Right ventricle myocardium superior (tissue), 1 donor: Measurements from ENCODE around the gene TMEM117. TPM values are rescaled to one million over a fixed set of nuclear protein-coding genes. Genes with fewer than 3 reads are reported as not detected.
"Not testable (repeated sequence)": the region's sequence is repeated elsewhere in the genome, so short reads cannot be mapped to it uniquely, and the experiment has no call there.

Source experiments
- ATAC-seq: fragments of 200-7000 bp; cut with Tn5 transposase; one replicate; pipeline ENCODE4 v1.9.1; 2020; ENCODE audit warnings: mild to moderate bottlenecking; ENCODE audit not compliant: poor library complexity
- DNase-seq: peaks from one replicate; pipeline ENCODE4 v3.0.0-alpha.2; 2020
- intact Hi-C: fragments of 100-400 bp; cut with DNase I; formaldehyde crosslinking; loops from one replicate; pipeline ENCODE4 v1.11.2; 2022
- total RNA-seq: library from RNA; stranded (reverse); fragmentation: NEBNext Ultra II Directional; extraction: Animal tissue kit (Norgen Biotek cat#: 25700); gene quantifications from one replicate; pipeline ENCODE4 v1.2.1, GENCODE V29; 2021
- donor health status: DM: no; HTN: yes; CAD: no; lungs with severe emphysema.

The TMEM117 gene
- total RNA-seq, 1 donor from 2014 or later = 5.8 TPM

- intact Hi-C loops, DNase-seq, ATAC-seq: not testable (repeated sequence)
Observed at GRCh38 chr12:43871258-43871657, 35.4 kb downstream of the TMEM117 start.

DNA sequence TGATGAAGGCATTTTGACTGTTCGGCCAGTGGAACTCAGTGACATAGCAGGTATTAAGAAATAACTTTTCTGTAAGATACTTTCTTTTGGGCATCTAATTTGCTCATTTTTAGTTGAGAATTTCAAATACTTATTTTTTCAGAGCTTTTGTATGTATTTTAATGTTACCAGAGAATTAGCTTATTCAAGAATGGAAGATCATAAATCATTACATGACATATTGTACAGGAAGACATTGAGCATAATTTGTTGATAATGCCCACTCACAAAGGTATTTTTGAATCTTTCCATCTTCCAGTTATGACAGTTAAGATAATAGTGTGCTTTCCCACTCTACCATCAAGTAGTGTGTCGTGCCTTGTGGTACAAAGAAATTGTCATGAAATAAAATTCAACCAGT, 36.5 kb downstream of the TMEM117 start:
- intact Hi-C loops = no loop called here

DNA sequence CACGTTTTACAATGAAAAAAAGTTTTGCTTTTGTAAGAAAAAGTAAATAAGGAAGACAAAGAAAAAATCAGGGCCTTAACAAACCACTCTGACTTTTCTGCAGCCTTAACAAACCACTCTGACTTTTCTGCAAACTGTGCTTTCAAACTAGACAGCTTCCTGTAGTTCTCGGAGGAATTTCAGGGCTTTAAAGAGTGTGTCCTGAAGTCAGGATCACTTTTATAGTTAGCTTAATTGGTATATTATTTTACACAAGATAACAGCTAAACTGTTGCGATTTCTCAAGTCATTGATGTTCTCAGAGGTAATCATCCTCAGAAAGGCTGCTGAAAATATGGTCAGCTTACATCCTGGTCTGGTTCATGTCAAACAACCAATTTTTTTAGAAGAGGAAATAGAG, 42.2 kb downstream of the TMEM117 start:
- no peak for ATAC-seq
- intact Hi-C loops = no loop called here
- no peak for DNase-seq

More for the DNA sequence above, 36.5 kb downstream of the TMEM117 start:
- DNase-seq (no peak), ATAC-seq (no peak)

DNA sequence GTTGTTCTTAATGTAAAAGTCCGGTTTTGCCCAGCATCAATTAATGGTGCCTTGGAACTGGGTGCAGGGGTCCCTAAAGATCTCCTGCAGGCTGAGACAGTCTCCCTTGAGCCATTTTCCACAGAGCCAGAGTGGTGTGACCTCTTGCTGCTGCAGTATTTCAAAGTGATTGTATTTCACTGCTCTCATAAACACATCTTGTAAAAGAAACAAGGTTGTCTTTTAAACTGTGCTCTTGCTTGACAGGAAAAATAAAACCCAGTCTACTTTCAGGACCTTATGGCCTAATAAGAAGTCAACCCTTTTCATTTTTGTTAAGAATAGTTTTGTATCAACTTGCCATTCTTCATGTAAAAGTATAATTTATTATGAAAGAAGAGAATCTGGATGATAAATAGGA, 44.7 kb downstream of the TMEM117 start:
- no peak for ATAC-seq
- no peak for DNase-seq
- intact Hi-C loops = loop anchor here (10.0 kb wide), 2 partner anchors 76 to 106 kb away; partner anchors contain the start of gene TWF1

GRCh38 chr12:43882578-43883178, 46.8 kb downstream of the TMEM117 start:
- DNase-seq (no peak), ATAC-seq (peak; percentile 76)
- intact Hi-C loops = loop anchor here (10.0 kb wide), 2 partner anchors 78 to 108 kb away; partner anchors contain the start of gene TWF1

DNA sequence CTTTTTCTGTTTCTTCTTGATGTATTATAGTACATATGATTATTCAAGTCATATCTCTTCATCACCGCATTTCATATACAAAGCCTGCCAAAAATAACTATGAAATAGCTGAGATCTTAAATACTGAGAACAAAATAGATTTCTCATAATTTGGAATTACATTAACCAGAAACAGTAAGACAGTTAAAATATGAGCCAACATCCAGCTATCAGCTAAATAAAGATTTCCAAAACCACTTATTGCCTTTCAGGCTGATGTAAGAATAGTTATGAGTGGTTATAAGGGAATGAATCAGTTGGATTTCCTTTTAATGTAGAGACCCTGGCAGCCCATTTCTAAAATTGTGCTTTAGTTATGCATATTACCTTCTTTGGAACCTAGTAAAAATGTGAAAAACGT, 47.4 kb downstream of the TMEM117 start:
- ATAC-seq = no peak
- intact Hi-C loops = loop anchor here (10.0 kb wide), 2 partner anchors 79 to 109 kb away; partner anchors contain the start of gene TWF1
- DNase-seq = no peak

DNA sequence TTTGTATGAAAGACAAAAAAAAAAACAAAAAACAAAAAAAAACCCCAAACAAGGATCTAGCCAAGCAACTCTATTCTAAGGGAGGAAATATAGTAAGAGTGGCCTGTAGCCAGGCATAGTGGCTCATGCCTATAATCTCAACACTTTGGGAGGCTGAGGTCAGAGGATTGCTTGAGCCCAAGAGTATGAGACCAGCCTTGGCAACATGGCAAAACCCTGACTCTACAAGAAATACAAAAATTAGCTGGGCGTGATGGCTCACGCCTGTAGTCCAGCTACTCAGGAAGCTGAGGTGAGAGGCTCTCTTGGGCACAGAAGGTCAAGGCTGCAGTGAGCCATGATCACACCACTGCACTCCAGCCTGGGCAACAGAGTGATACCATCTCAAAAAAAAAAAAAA, 47.9 kb downstream of the TMEM117 start:
- intact Hi-C loops = loop anchor here (10.0 kb wide), 2 partner anchors 79 to 109 kb away; partner anchors contain the start of gene TWF1
- ATAC-seq = no peak

GRCh38 chr12:43884683-43885410, 49.0 kb downstream of the TMEM117 start:
- DNase-seq (no peak), ATAC-seq (peak; percentile 90)
- intact Hi-C loops = loop anchor here (10.0 kb wide), 2 partner anchors 80 to 110 kb away; partner anchors contain the start of gene TWF1

More for the DNA sequence above, 47.9 kb downstream of the TMEM117 start:
- DNase-seq = no peak

DNA sequence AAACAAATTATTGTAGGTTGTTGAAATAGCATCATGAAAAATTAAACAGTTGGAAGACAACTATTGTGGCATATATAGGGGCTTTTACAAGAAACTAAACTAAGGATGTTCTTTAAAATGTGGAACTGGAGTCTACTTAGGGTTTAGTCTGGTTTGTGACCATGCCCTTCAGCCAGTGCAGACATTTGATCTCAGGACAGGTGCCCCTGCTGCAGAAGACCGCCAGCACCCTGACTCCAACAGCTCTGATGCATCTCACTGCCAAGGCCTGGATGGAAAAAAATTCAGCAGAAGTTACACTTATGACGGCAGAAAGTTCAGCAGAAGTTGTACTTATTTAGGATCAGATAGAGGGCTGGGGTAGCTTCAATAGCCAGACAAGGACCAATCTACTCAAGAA, 51.5 kb downstream of the TMEM117 start:
- intact Hi-C loops = loop anchor here (10.0 kb wide), 2 partner anchors 83 to 113 kb away; partner anchors contain the start of gene TWF1
- ATAC-seq = no peak
- no peak for DNase-seq

GRCh38 chr12:43891856-43892574, 56.1 kb downstream of the TMEM117 start:
- no peak for DNase-seq
- no peak for ATAC-seq
- intact Hi-C loops = no loop called here

DNA sequence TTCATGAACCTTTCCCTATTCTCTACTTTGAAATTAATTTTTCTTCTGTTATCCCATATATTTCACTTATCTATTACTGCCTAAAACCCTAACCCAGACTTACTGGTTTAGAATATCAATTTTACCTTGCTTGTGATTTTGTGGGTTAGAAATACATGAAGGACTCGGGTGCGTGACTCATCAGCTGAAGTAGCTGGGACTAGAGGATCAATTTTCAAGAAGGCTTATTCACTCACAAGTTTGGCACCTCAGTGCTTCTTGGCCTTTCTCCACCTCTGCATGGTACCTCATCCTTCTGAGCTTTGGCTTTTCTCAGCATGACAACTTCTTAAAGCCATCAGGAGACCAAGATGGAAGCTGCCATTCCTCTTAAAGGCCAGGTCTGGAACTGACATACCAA, 57.8 kb downstream of the TMEM117 start:
- intact Hi-C loops = no loop called here
- no peak for ATAC-seq
- no peak for DNase-seq

DNA sequence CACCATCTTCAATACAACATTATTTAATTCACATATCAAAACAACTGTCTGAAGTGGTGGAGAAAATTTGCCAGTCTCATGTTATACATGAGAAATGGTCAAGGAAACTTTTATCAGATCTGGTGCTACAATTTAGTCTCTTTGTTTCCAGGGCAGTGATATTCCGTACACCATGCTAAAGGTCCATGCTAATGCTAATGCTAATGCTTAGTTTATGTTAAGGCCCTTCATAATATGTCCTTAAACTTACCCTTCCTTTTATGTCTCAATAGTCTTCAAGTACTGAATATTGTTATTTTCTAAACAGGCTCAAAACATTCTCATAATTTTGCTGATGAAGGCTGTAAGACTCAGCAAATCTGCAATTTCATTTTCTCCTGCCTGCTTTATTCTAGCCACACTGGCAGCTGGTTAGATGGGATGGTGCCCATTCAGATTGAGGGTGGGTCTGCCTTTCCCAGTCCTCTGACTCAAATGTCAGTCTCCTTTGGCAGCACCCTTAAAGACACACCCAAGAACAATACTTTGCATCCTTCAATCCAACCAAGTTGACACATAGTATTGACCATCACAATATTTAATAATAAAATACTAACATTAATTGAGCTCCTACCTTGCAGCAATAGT, 59.8 kb downstream of the TMEM117 start:
- no peak for ATAC-seq
- no peak for DNase-seq
- intact Hi-C loops = no loop called here

- ATAC-seq (no peak), DNase-seq (no peak)
- intact Hi-C loops = no loop called here
Observed at GRCh38 chr12:43896496-43896895, 60.6 kb downstream of the TMEM117 start.

- ATAC-seq (no peak), DNase-seq (no peak)
- intact Hi-C loops = no loop called here
Observed at GRCh38 chr12:43898474-43898873, 62.6 kb downstream of the TMEM117 start.

DNA sequence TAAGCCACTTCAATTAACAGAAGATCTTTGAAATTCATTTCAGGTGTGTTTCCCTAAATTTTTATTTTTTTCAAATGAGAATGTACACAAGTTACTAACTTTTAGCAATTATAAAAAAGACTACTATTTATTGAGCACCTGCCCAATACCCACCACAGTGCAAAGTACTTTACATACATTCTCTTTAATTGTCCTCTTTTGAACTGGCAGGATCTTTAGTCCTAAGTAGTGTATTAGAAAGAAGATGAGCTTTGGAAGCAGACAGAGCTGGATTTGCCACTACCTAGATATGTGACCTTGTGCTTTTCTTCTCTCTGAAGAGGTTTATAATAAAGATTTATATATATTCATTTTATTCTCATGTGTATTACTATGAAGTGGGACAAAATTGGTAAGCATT, 63.7 kb downstream of the TMEM117 start:
- ATAC-seq = no peak
- intact Hi-C loops = no loop called here
- no peak for DNase-seq

DNA sequence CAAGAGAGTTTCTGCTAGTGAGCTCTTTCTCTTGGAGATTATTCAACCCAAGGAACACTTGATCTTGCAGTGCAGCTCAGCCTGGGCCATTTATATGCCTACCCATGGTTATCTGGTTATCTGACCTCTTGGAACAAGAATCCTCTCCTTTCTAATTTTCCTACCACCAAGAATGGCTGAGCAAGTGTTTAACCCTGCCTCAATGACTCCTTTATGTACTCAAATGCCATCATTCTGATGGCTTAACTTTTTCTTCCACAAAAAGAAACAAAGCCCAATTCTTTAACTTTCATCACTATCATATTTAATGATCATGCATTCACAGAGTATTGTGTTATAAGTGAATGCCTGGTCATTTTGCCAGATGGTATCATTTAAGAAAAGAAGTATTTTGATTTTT, 67.8 kb downstream of the TMEM117 start:
- intact Hi-C loops = no loop called here
- ATAC-seq = no peak

GRCh38 chr12:43912859-43913258, 77.0 kb downstream of the TMEM117 start:
- intact Hi-C loops = no loop called here
- ATAC-seq = no peak

More for the DNA sequence above, 67.8 kb downstream of the TMEM117 start:
- DNase-seq = no peak

DNA sequence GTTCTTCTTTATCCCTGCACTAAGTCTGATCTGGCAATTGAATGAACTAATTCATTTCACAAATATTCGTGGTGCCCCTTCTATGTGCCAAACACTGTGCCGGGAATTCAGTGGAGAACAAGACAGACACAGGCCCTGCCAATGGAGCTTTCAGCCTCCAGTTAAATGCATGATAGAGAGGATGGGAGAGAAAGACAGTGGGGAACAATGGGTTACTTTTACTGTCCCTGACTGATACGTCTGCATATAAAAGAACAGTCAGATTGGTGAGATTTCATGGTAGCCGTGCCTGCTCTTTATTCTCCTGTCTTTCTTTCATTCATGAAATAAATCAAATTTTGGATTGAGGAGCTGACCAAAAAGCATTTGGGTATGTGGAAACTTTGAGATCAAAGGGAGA, 78.5 kb downstream of the TMEM117 start:
- intact Hi-C loops = no loop called here
- no peak for ATAC-seq
- no peak for DNase-seq

More at GRCh38 chr12:43912859-43913258, 77.0 kb downstream of the TMEM117 start:
- DNase-seq = no peak

DNA sequence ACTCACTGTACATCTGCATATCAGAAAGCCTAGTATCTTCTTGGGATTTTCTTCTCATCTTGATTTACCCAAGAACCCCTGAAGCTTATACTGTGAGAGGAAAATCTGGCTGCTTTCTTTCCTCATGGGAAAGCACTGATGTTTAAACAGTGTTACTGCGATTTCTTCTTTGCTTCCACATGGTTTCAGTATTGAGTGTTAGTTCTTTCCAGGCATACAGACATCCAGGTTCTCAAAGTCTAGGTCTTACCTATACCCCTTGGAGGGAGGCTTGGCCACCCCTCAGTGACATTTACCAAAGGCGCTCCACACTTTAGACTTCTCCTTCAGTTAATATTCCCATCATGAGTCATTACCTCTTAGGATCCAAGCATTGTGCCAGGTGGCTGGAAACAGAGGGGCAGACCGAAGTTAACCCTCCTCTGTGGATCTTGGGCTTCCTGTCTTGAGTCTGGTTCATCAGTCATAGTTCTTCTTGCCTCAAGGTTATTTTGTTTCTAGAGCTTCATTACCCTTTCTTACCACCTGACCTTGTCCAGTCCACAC, 79.1 kb downstream of the TMEM117 start:
- intact Hi-C loops = no loop called here
- peak; percentile 37 for ATAC-seq
- no peak for DNase-seq
